Measurements from ENCODE around the gene MTERF4. TPM values are rescaled to one million over a fixed set of nuclear protein-coding genes. Genes with fewer than 3 reads are reported as not detected.

The MTERF4 gene
- total RNA-seq, 1 donor from 2014 or later, result 32.7 TPM

GRCh38 chr2:241133436-241133820, 31.3 kb upstream of the MTERF4 start:
- DNase-seq (ENCODE audit: low spot score), result no peak

GRCh38 chr2:241132538-241133435, 30.7 kb upstream of the MTERF4 start:
- DNase-seq (ENCODE audit: low spot score), result no peak

GRCh38 chr2:241131531-241131930, 29.4 kb upstream of the MTERF4 start:
- no peak for DNase-seq (ENCODE audit: low spot score)

- no peak for DNase-seq (ENCODE audit: low spot score)
These were observed 28.2 kb upstream of the MTERF4 start for GRCh38 chr2:241130316-241130715.

- no peak for DNase-seq (ENCODE audit: low spot score)
These were observed 27.2 kb upstream of the MTERF4 start for GRCh38 chr2:241129086-241129871.

- DNase-seq (ENCODE audit: low spot score), result no peak
These were observed 26.2 kb upstream of the MTERF4 start for GRCh38 chr2:241128266-241128665.

- no peak for DNase-seq (ENCODE audit: low spot score)
These were observed 24.7 kb upstream of the MTERF4 start for GRCh38 chr2:241126771-241127202.

- no peak for DNase-seq (ENCODE audit: low spot score)
These were observed 24.1 kb upstream of the MTERF4 start for GRCh38 chr2:241126201-241126611.

GRCh38 chr2:241125626-241126025, 23.5 kb upstream of the MTERF4 start:
- no peak for DNase-seq (ENCODE audit: low spot score)

GRCh38 chr2:241123816-241124536, 21.9 kb upstream of the MTERF4 start:
- no peak for DNase-seq (ENCODE audit: low spot score)

- no peak for DNase-seq (ENCODE audit: low spot score)
These were observed 20.4 kb upstream of the MTERF4 start for GRCh38 chr2:241122376-241123002.

GRCh38 chr2:241121008-241121407, 18.9 kb upstream of the MTERF4 start:
- DNase-seq (ENCODE audit: low spot score), result no peak

GRCh38 chr2:241120440-241120839, 18.4 kb upstream of the MTERF4 start:
- DNase-seq (ENCODE audit: low spot score), result no peak

- DNase-seq (ENCODE audit: low spot score), result no peak
These were observed 16.8 kb upstream of the MTERF4 start for GRCh38 chr2:241118737-241119505.

- DNase-seq (ENCODE audit: low spot score), result no peak
These were observed 14.8 kb upstream of the MTERF4 start for GRCh38 chr2:241116606-241117560.

- DNase-seq (ENCODE audit: low spot score), result no peak
These were observed 13.3 kb upstream of the MTERF4 start for GRCh38 chr2:241115361-241115760.

GRCh38 chr2:241114836-241115235, 12.7 kb upstream of the MTERF4 start:
- DNase-seq (ENCODE audit: low spot score), result no peak

GRCh38 chr2:241112592-241112991, 10.5 kb upstream of the MTERF4 start:
- no peak for DNase-seq (ENCODE audit: low spot score)

- DNase-seq (ENCODE audit: low spot score), result no peak
These were observed 10.0 kb upstream of the MTERF4 start for GRCh38 chr2:241112046-241112445.

- DNase-seq (ENCODE audit: low spot score), result no peak
These were observed 9.3 kb upstream of the MTERF4 start for GRCh38 chr2:241111440-241111805.

Data from mucosa of gallbladder (tissue), 1 donor.